ENCODE measurements around the gene C10orf62.
"Not testable (repeated sequence)": the region's sequence is repeated elsewhere in the genome, so short reads cannot be mapped to it uniquely, and the experiment has no call there.

Gene C10orf62

GRCh38 chr10:97589479-97589878 is at the start of gene C10orf62:
C10orf62 (plus strand) TSS chr10:97589721; CDS start chr10:97589898, 177 bp downstream.
- Mint-ChIP-seq H3K4me3 (no peak within 1 kb of the TSS), H3K36me3 (ENCODE audit: low read depth) (no peaks in the 10 kb centered on the region), H3K27ac (peak within 1 kb of the TSS; percentile 52), H3K9me3 (no peaks in the 10 kb centered on the region), H3K27me3 (ENCODE audit: low read depth) (no peaks in the 10 kb centered on the region), H3K4me1 (ENCODE audit: low read depth) (peaks cover 12% of the 10 kb centered on the region)

GRCh38 chr10:97540669-97541500 is 48.6 kb upstream of the C10orf62 start:
- Mint-ChIP-seq H3K36me3 (ENCODE audit: low read depth) (no peaks in the 10 kb centered on the region), H3K27ac (no peak overlapping the region), H3K4me1 (ENCODE audit: low read depth) (peaks cover 13% of the 10 kb centered on the region), H3K4me3 (no peak overlapping the region), H3K27me3 (ENCODE audit: low read depth) (no peaks in the 10 kb centered on the region), H3K9me3 (no peaks in the 10 kb centered on the region)

DNA sequence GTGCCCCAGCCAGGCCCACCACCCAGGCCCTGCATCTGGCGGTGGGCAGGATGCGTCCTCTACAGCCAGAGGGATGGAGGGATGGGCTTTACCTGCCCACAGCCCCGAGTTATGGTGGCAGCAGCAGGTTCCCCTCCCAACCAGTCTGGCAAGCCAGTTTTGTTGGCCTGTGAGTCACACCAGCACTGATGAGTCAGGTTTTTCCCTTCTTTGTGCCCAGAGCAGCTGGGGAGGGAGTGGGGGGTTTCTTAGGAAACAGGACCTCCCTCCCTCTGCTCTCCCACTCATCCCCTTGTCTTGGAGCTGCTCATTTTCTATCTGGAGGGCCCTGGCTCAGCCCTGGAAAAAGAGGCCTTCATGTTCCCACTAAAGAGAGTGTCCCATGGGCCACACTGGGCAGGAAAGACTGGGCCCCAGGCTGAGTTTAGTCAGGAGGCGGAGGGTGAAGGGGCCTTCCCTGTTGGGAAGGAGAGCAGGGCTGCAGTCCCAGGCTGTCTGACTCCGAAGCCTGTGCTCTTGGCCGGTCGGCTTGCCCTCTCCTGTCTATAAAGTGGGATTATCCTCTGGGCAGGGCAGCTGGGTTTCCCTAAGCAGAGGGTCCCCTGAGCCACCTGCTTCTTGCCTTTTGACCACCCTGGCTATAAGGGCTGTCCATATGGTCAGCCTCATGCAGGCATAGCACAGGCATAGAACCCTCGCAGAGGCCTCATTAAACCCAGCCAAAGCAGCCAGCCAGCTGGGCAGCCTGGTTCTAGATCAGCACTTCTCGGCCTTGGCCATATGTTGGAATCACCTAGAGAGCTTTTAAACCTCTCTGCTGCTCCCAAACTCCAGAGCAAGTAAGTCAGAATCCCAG is 47.1 kb upstream of the C10orf62 start:
- H3K27ac Mint-ChIP-seq = no peak overlapping the region
- H3K9me3 Mint-ChIP-seq = no peaks in the 10 kb centered on the region
- no peaks in the 10 kb centered on the region for H3K36me3 Mint-ChIP-seq (ENCODE audit: low read depth)

DNA sequence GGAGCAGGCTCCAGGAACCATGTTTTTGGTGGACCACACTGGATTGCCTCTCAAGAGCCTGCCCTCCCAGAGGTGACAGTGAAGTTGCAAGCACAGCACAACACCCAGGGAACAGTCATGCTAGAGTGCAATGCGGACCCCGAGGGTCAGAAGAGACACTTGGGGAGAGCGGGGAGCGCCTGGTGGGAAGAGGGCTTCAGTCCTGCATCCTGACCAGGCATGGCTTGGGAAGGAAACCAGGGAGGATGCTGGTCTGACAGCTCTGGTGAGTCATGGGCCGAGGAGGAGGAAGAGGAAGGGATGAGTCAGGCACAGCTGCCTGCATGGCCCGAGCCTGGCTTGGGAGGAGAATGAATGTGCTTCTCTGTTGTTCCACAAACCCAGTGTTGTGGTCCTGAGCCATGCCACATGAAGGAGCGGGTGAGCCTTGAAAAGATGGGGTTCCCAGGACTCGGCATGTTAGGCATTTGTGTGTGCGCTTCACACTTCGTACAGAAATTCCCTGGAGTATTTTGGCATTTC is 46.4 kb upstream of the C10orf62 start:
- Mint-ChIP-seq H3K27ac (peak overlapping the region; percentile 79), H3K27me3 (ENCODE audit: low read depth) (peaks cover 5% of the 10 kb centered on the region), H3K4me1 (ENCODE audit: low read depth) (peaks cover 13% of the 10 kb centered on the region), H3K9me3 (no peaks in the 10 kb centered on the region), H3K4me3 (peak overlapping the region; percentile 41), H3K36me3 (ENCODE audit: low read depth) (no peaks in the 10 kb centered on the region)

More for the DNA sequence above, 47.1 kb upstream of the C10orf62 start:
- Mint-ChIP-seq H3K4me3 (no peak overlapping the region), H3K4me1 (ENCODE audit: low read depth) (peaks cover 13% of the 10 kb centered on the region), H3K27me3 (ENCODE audit: low read depth) (peaks cover 5% of the 10 kb centered on the region)

GRCh38 chr10:97546456-97547270 is 42.9 kb upstream of the C10orf62 start:
- H3K27ac Mint-ChIP-seq = no peak overlapping the region
- peaks cover 5% of the 10 kb centered on the region for H3K27me3 Mint-ChIP-seq (ENCODE audit: low read depth)
- no peaks in the 10 kb centered on the region for H3K9me3 Mint-ChIP-seq
- H3K4me3 Mint-ChIP-seq = no peak overlapping the region
- H3K36me3 Mint-ChIP-seq (ENCODE audit: low read depth) = no peaks in the 10 kb centered on the region
- peaks cover 13% of the 10 kb centered on the region for H3K4me1 Mint-ChIP-seq (ENCODE audit: low read depth)

DNA sequence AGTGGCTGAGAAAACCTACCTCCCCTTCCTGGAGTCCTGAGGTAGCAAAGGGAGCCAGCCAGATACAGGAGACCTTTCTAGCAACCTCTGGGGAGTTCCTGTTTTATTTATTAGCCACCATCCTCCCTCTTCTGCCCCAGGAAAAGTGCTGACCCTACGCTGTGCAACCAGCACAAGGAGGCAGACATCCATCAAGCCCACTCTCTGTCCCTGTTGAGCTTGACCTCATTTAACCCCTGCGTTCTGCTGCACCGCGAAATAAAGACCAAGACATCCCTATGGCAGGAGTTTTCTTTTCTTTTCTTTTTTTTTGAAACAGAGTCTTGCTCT is 42.3 kb upstream of the C10orf62 start:
- Mint-ChIP-seq H3K36me3 (ENCODE audit: low read depth) (no peaks in the 10 kb centered on the region), H3K9me3 (no peaks in the 10 kb centered on the region), H3K4me1 (ENCODE audit: low read depth) (peaks cover 10% of the 10 kb centered on the region), H3K27ac (no peak overlapping the region), H3K4me3 (no peak overlapping the region), H3K27me3 (ENCODE audit: low read depth) (peaks cover 5% of the 10 kb centered on the region)

- Mint-ChIP-seq H3K4me3 (no peak overlapping the region), H3K27ac (no peak overlapping the region), H3K36me3 (ENCODE audit: low read depth) (no peaks in the 10 kb centered on the region), H3K27me3 (ENCODE audit: low read depth) (peaks cover 5% of the 10 kb centered on the region), H3K4me1 (ENCODE audit: low read depth) (peaks cover 7% of the 10 kb centered on the region), H3K9me3 (no peaks in the 10 kb centered on the region)
Measured at GRCh38 chr10:97547962-97548361, 41.6 kb upstream of the C10orf62 start.

DNA sequence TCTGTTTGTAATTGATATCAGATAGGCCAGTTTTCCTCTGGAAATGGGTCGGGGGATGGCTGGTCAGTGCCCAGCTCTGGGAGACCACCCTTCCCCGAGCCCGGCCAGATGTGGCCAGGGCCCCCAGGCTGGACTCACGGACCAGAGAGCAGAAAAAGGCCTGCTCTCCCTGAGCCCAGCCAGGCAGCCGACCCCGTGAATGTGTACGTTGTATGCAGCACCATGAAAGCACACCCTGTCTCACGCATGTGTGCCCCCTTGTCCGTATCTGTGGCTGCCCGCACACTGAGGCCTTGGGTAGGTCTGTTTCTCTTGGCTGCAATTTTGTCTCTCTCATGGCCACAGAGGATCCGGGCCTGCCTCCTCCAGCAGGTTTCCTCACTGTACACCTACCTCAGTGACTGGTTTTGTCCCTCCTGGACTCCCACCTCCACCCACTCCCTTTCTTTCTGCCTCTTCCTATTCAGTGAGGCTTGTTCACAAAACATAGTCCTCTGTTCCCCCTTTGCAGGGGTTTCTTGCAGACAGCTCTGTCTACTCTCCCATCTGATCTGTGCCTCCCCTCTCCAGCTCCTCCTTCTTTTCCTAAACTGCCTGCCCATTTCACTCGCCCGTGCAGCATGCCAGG is 40.6 kb upstream of the C10orf62 start:
- Mint-ChIP-seq H3K27me3 (ENCODE audit: low read depth) (peaks cover 5% of the 10 kb centered on the region), H3K4me3 (no peak overlapping the region), H3K9me3 (no peaks in the 10 kb centered on the region), H3K36me3 (ENCODE audit: low read depth) (no peaks in the 10 kb centered on the region), H3K4me1 (ENCODE audit: low read depth) (peaks cover 2% of the 10 kb centered on the region), H3K27ac (no peak overlapping the region)

GRCh38 chr10:97549587-97550322 is 39.8 kb upstream of the C10orf62 start:
- H3K9me3 Mint-ChIP-seq = no peaks in the 10 kb centered on the region
- peaks cover 5% of the 10 kb centered on the region for H3K27me3 Mint-ChIP-seq (ENCODE audit: low read depth)
- no peak overlapping the region for H3K4me3 Mint-ChIP-seq
- peaks cover 2% of the 10 kb centered on the region for H3K4me1 Mint-ChIP-seq (ENCODE audit: low read depth)
- no peak overlapping the region for H3K27ac Mint-ChIP-seq
- no peaks in the 10 kb centered on the region for H3K36me3 Mint-ChIP-seq (ENCODE audit: low read depth)

DNA sequence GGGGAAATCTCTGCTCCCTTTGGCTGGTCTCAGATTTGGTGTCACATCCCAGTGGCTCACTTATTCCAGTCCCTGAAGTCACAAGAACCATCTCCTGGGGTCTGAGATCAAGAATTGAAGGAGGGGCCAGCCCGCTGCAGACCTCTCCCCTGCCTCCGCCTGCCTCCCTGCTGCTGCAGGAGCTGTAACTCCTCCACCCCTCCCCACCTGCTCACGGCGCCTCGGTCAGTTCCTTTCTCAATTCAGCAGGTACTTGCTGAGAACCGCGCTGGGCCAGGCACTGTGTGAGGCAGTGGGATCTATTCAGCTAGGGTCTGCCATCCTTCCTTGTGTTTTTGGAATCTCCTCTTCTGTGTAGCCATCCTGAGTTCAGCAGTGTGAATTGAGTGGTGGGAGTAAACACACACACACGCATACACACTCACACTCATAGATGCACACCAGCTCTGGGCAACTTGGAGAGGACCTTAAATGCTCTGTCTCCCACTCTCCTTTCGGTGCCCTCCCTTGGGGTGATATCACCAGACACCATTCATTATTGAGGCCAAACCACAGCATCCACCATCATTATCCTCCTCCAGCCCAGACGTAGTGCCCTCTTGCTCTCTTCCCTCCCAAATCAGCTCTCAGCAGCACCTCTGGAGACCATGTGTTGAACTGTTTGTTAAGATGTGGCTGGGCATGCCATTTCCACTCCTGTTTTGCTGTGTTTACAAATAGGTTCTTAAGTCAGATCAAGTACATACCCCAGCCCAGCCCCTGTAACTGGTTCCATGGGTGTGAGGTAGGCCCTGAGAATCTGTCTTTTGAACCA is 39.0 kb upstream of the C10orf62 start:
- H3K4me1 Mint-ChIP-seq (ENCODE audit: low read depth) = peaks cover 2% of the 10 kb centered on the region
- peaks cover 8% of the 10 kb centered on the region for H3K27me3 Mint-ChIP-seq (ENCODE audit: low read depth)
- H3K9me3 Mint-ChIP-seq = peaks cover 3% of the 10 kb centered on the region
- no peak overlapping the region for H3K4me3 Mint-ChIP-seq
- H3K27ac Mint-ChIP-seq = no peak overlapping the region
- H3K36me3 Mint-ChIP-seq (ENCODE audit: low read depth) = no peaks in the 10 kb centered on the region

GRCh38 chr10:97551271-97551670 is 38.2 kb upstream of the C10orf62 start:
- Mint-ChIP-seq H3K27me3 (ENCODE audit: low read depth) (peaks cover 12% of the 10 kb centered on the region), H3K4me3 (no peak overlapping the region), H3K4me1 (ENCODE audit: low read depth) (peaks cover 2% of the 10 kb centered on the region), H3K36me3 (ENCODE audit: low read depth) (no peaks in the 10 kb centered on the region), H3K9me3 (peaks cover 7% of the 10 kb centered on the region), H3K27ac (no peak overlapping the region)

- Mint-ChIP-seq H3K27me3 (ENCODE audit: low read depth) (peaks cover 11% of the 10 kb centered on the region), H3K27ac (no peak overlapping the region), H3K4me1 (ENCODE audit: low read depth) (peaks cover 2% of the 10 kb centered on the region), H3K4me3 (no peak overlapping the region), H3K9me3 (peaks cover 7% of the 10 kb centered on the region), H3K36me3 (ENCODE audit: low read depth) (no peaks in the 10 kb centered on the region)
Measured at GRCh38 chr10:97553575-97554031, 35.9 kb upstream of the C10orf62 start.

- not testable (repeated sequence) for H3K27ac Mint-ChIP-seq; H3K36me3 Mint-ChIP-seq (ENCODE audit: low read depth); H3K4me1 Mint-ChIP-seq (ENCODE audit: low read depth); H3K9me3 Mint-ChIP-seq; H3K4me3 Mint-ChIP-seq
- peaks cover 11% of the 10 kb centered on the region for H3K27me3 Mint-ChIP-seq (ENCODE audit: low read depth)
Measured at GRCh38 chr10:97554336-97554735, 35.2 kb upstream of the C10orf62 start.

Measured in T-helper 1 cell treated with Interleukin-12 subunit alpha and Interleukin-12 subunit beta and Interleukin-4 antibody, amounts not matched to agents 30 μg/mL and 1 μg/mL, for 36 hours (primary cell).